HFFc6 (cell line): ENCODE measurements around the gene CUX1. TPM values are rescaled to one million over a fixed set of nuclear protein-coding genes. Genes with fewer than 3 reads are reported as not detected.
A peak's percentile ranks its signal among the peaks of the same experiment; 100 is the strongest.
"Not testable (repeated sequence)": the region's sequence is repeated elsewhere in the genome, so short reads cannot be mapped to it uniquely, and the experiment has no call there.

Experiments used
- DNase-seq: peaks from one replicate; pipeline ENCODE4 v3.0.0-alpha.2; 2018
- H3K27ac Mint-ChIP-seq: 2 replicates; pipeline ENCODE4 v1.8.0; 2020; ENCODE audit warnings: mild to moderate bottlenecking, mixed read lengths
- H3K27me3 Mint-ChIP-seq: 2 replicates; pipeline ENCODE4 v1.8.0; 2021; ENCODE audit warnings: mild to moderate bottlenecking, moderate library complexity, mixed read lengths; ENCODE audit not compliant: insufficient read depth
- H3K36me3 Mint-ChIP-seq: 2 replicates; pipeline ENCODE4 v1.8.0; 2021; ENCODE audit warnings: low read depth, mixed read lengths
- H3K4me1 Mint-ChIP-seq: 2 replicates; pipeline ENCODE4 v1.8.0; 2020; ENCODE audit warnings: low read depth, mixed read lengths
- H3K4me3 Mint-ChIP-seq: 2 replicates; pipeline ENCODE4 v1.8.0; 2020; ENCODE audit warnings: mild to moderate bottlenecking, moderate library complexity, mixed read lengths
- H3K9me3 Mint-ChIP-seq: 2 replicates; pipeline ENCODE4 v1.8.0; 2020; ENCODE audit warnings: mild to moderate bottlenecking, mixed read lengths
- CTCF ChIP-seq: fragments of 200-600 bp; sonication (generic); IDR thresholded peaks from 2 replicates; pipeline ENCODE4 v1.5.0; 2021; ENCODE audit warnings: antibody characterized with exemption, mild to moderate bottlenecking
- total RNA-seq, 6 experiments: library from RNA; stranded (reverse); fragmentation: NEBNext Ultra II Directional; extraction: Animal tissue kit (Norgen Biotek cat#: 25700); gene quantifications; 2 replicates in 1 of 6; 3 replicates in 5 of 6; pipeline ENCODE4 v1.2.3, GENCODE V29; 2021

The CUX1 gene
- total RNA-seq, 6 experiments from 2014 or later = 46.9 to 64.2 (median 51.6) TPM

DNA sequence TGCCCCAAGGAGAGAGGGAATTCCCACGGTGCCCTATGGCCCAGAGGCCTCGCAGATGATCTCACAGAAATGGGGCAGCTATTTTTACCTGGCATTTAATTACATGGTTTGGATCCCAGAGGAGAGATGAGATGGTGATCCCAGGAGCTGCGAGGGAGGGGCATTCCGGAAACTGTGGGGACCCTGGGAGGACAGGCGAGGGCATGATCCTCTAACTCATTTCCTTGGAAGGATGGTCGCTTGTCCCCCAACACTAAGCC lies 478.7 kb downstream of the CUX1 start:
- H3K4me1 Mint-ChIP-seq = no peaks in the 10 kb centered on the region
- H3K4me3 Mint-ChIP-seq = no peak overlapping the region
- no peaks in the 10 kb centered on the region for H3K36me3 Mint-ChIP-seq
- H3K27me3 Mint-ChIP-seq = peaks cover 7% of the 10 kb centered on the region
- no peaks in the 10 kb centered on the region for H3K9me3 Mint-ChIP-seq
- DNase-seq = no peak
- no peak for TF ChIP-seq CTCF
- H3K27ac Mint-ChIP-seq = no peak overlapping the region

GRCh38 chr7:102296514-102296913 lies 479.1 kb downstream of the CUX1 start:
- DNase-seq = no peak
- Mint-ChIP-seq H3K36me3 (no peaks in the 10 kb centered on the region), H3K27me3 (peaks cover 6% of the 10 kb centered on the region), H3K9me3 (no peaks in the 10 kb centered on the region), H3K4me3 (no peak overlapping the region), H3K27ac (no peak overlapping the region), H3K4me1 (no peaks in the 10 kb centered on the region)
- no peak for TF ChIP-seq CTCF

DNA sequence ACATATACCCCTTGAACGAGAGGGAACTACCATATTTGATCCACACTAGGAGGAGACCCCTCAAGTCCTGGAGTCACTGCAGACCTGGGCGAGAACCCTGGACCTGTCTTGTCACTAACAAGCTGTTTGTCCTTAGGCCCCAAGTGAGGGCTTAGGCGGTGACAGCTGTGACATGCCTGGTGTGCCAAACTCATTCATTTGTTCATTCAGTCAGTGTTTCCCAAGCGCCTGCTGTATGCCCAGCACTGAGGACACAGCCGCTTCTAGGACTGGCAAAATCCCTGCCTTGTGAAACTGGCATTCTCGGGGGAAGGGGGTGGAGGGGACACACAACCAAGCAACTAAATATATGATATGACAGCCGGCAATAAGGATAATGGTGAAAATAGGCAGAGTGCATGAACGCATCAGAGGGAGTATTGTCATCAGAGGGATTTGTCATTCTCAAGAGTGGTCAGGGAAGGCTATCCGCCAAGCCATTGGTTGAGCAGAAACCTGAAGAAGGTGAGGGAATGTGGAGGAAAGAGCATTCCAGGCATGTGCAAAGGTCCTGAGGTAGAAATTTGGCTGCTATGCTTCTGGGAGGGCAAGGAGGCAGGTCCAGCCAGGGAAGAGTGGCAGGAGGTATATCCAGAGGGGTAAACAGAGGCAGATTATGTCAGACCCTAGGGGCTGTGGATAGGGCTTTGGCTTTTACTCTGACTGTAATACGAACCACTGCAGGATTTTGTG lies 480.2 kb downstream of the CUX1 start:
- no peak overlapping the region for H3K4me3 Mint-ChIP-seq
- H3K27ac Mint-ChIP-seq = no peak overlapping the region
- no peaks in the 10 kb centered on the region for H3K4me1 Mint-ChIP-seq
- TF ChIP-seq CTCF = no peak
- no peaks in the 10 kb centered on the region for H3K9me3 Mint-ChIP-seq
- no peaks in the 10 kb centered on the region for H3K36me3 Mint-ChIP-seq
- DNase-seq = no peak
- peaks cover 5% of the 10 kb centered on the region for H3K27me3 Mint-ChIP-seq

GRCh38 chr7:102300643-102301221 lies 483.3 kb downstream of the CUX1 start:
- Mint-ChIP-seq H3K4me1 (no peaks in the 10 kb centered on the region), H3K36me3 (no peaks in the 10 kb centered on the region), H3K9me3 (no peaks in the 10 kb centered on the region), H3K4me3 (no peak overlapping the region), H3K27me3 (peaks cover 5% of the 10 kb centered on the region), H3K27ac (no peak overlapping the region)
- no peak for DNase-seq
- TF ChIP-seq CTCF = peak; percentile 49

DNA sequence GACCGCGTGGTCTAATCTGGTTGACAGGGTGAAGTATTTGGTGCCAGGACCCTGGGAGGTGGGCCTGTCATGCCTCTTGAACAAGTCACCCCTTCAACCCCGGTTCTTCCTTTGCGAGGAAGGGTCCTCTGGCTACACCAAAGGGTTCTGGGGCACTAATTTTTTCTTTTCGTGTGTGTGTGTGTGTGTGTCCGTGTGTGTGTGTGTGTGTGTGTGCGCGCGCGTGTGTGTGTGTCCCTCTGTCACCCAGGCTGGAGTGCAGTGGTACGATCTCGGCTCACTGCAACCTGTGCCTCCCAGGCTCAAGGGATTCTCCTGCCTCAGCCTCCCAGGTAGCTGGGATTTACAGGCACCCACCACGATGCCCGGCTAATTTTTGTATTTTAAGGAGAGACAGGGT lies 483.9 kb downstream of the CUX1 start:
- not testable (repeated sequence) for DNase-seq, H3K36me3 Mint-ChIP-seq, H3K27me3 Mint-ChIP-seq, H3K4me3 Mint-ChIP-seq, H3K27ac Mint-ChIP-seq, H3K9me3 Mint-ChIP-seq, H3K4me1 Mint-ChIP-seq

- Mint-ChIP-seq H3K27me3 (no peaks in the 10 kb centered on the region; the same call in none of the 2 replicates), H3K4me3 (no peak overlapping the region), H3K27ac (no peak overlapping the region), H3K4me1 (peaks cover under 1% of the 10 kb centered on the region; the same call in 1 of the 2 replicates), H3K9me3 (no peaks in the 10 kb centered on the region), H3K36me3 (no peaks in the 10 kb centered on the region)
- no peak for TF ChIP-seq CTCF
- DNase-seq = no peak
Observed at GRCh38 chr7:102302025-102302424, 484.6 kb downstream of the CUX1 start.
